Measurements from ENCODE around the gene TRPV4.

DNA sequence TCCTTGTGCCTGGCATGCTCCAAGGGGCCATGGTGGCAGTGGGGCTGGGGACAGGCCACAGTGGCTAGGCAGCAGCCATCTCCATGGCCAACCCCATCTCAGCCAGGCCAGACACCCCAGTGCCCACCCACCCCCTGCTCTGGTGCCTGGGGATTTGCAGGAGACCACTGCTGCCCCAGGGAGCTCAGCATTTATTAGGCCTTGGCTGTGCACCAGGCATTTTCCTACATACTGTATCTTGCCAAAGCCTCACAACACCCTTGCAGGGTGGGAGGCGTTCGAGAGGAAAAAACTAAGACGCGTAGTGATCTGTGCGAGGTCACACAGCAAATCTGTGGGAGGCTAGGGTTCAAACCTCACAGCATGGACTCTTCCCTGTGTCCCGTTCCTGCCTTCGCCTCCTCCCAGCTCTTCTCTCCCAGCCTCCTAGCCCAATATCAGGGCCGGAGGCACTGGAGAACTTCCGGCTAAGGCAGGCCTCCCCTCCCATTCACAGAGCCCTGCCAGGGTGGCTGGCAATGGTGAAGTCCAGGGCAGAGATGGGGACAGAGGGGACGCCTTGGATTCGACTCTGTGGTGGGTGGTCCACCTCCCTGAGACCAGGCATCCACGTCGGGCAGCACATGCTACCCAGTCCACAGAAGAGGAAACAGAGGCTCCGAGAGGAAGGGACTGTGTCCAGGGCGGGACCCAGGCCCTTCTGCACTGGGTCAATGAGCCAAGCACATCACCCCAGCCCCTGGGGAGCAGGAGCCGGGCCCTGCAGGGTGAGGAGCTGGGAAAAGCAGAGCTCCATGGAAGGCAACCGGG is 62.1 kb downstream of the TRPV4 start:
- TF ChIP-seq ZNF780A (CRISPR knock-in tag; IDR thresholded peaks at IDR 0.05) (no peak), MYC (IDR thresholded peaks at IDR 0.05; ENCODE audit: low read depth, low read length) (no peak), MYC (CRISPR knock-in tag; IDR thresholded peaks at IDR 0.05; ENCODE audit: borderline replicate concordance, low read depth) (no peak), ZSCAN29 (IDR thresholded peaks at IDR 0.05) (no peak), SMC3 (conservative IDR thresholded peaks at IDR 0.05; ENCODE audit: insufficient read depth, low read depth, low read length) (no peak), TAF15 (IDR thresholded peaks at IDR 0.05; ENCODE audit: low read depth, low read length) (no peak), ZNF140 (CRISPR knock-in tag; IDR thresholded peaks at IDR 0.05) (no peak), MTA3 (IDR thresholded peaks at IDR 0.05; ENCODE audit: borderline replicate concordance) (no peak)
- TF ChIP-seq, protein P1, sequence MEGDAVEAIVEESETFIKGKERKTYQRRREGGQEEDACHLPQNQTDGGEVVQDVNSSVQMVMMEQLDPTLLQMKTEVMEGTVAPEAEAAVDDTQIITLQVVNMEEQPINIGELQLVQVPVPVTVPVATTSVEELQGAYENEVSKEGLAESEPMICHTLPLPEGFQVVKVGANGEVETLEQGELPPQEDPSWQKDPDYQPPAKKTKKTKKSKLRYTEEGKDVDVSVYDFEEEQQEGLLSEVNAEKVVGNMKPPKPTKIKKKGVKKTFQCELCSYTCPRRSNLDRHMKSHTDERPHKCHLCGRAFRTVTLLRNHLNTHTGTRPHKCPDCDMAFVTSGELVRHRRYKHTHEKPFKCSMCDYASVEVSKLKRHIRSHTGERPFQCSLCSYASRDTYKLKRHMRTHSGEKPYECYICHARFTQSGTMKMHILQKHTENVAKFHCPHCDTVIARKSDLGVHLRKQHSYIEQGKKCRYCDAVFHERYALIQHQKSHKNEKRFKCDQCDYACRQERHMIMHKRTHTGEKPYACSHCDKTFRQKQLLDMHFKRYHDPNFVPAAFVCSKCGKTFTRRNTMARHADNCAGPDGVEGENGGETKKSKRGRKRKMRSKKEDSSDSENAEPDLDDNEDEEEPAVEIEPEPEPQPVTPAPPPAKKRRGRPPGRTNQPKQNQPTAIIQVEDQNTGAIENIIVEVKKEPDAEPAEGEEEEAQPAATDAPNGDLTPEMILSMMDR (IDR thresholded peaks at IDR 0.05 in 2 of 3, conservative IDR thresholded peaks at IDR 0.05 in 1 of 3; ENCODE audit: insufficient read depth in 2 of 3, low read depth in 1 of 3, low read length in 3 of 3), result no peak
- TF ChIP-seq, protein P2, sequence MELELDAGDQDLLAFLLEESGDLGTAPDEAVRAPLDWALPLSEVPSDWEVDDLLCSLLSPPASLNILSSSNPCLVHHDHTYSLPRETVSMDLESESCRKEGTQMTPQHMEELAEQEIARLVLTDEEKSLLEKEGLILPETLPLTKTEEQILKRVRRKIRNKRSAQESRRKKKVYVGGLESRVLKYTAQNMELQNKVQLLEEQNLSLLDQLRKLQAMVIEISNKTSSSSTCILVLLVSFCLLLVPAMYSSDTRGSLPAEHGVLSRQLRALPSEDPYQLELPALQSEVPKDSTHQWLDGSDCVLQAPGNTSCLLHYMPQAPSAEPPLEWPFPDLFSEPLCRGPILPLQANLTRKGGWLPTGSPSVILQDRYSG (tag; conservative IDR thresholded peaks at IDR 0.05; ENCODE audit: low read depth), result no peak
- TF ChIP-seq, protein P3, sequence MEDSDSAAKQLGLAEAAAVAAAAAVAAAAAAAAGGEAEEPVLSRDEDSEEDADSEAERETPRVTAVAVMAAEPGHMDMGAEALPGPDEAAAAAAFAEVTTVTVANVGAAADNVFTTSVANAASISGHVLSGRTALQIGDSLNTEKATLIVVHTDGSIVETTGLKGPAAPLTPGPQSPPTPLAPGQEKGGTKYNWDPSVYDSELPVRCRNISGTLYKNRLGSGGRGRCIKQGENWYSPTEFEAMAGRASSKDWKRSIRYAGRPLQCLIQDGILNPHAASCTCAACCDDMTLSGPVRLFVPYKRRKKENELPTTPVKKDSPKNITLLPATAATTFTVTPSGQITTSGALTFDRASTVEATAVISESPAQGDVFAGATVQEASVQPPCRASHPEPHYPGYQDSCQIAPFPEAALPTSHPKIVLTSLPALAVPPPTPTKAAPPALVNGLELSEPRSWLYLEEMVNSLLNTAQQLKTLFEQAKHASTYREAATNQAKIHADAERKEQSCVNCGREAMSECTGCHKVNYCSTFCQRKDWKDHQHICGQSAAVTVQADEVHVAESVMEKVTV (CRISPR knock-in tag; IDR thresholded peaks at IDR 0.05), result no peak
